ENCODE results near the gene MORN1.

DNA sequence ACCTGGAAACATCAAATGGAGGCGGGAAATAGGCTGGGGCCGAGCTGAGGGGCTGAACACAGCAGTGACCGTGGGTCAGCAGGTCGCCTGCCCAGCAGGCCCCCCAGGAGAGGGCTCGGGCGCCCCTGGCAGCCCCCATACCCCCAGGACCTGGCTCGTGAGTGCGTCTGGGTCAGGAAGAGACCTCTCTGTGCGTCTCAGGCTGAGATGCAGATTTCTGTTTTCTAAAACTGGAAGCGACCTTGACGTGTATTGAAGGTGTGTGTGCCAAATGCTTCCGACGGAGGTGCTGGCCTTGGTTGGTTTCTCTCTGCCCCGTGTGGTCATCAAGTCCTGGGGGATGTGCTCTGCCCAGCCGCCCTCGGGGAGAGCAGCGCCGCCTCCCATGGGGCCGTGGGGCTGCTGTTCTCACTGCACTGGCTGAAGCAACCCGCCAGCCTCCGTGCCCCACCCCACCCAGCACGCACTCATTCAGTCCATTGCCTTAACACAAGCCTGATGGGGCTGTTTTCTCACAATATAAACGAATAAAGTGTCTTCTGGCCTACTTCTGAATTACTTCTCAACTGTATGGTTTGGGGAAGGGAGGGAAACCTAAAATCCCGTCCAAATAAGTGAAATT is 13.6 kb upstream of the MORN1 start:
- TF ChIP-seq, protein P1, sequence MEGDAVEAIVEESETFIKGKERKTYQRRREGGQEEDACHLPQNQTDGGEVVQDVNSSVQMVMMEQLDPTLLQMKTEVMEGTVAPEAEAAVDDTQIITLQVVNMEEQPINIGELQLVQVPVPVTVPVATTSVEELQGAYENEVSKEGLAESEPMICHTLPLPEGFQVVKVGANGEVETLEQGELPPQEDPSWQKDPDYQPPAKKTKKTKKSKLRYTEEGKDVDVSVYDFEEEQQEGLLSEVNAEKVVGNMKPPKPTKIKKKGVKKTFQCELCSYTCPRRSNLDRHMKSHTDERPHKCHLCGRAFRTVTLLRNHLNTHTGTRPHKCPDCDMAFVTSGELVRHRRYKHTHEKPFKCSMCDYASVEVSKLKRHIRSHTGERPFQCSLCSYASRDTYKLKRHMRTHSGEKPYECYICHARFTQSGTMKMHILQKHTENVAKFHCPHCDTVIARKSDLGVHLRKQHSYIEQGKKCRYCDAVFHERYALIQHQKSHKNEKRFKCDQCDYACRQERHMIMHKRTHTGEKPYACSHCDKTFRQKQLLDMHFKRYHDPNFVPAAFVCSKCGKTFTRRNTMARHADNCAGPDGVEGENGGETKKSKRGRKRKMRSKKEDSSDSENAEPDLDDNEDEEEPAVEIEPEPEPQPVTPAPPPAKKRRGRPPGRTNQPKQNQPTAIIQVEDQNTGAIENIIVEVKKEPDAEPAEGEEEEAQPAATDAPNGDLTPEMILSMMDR (IDR thresholded peaks at IDR 0.05; ENCODE audit: insufficient read depth, low read length) = no peak
- TF ChIP-seq POLR2AphosphoS5 (IDR thresholded peaks at IDR 0.05; ENCODE audit: low read depth) (no peak), GABPA (IDR thresholded peaks at IDR 0.05; ENCODE audit: low read depth) (no peak)
- TF ChIP-seq, protein P2, sequence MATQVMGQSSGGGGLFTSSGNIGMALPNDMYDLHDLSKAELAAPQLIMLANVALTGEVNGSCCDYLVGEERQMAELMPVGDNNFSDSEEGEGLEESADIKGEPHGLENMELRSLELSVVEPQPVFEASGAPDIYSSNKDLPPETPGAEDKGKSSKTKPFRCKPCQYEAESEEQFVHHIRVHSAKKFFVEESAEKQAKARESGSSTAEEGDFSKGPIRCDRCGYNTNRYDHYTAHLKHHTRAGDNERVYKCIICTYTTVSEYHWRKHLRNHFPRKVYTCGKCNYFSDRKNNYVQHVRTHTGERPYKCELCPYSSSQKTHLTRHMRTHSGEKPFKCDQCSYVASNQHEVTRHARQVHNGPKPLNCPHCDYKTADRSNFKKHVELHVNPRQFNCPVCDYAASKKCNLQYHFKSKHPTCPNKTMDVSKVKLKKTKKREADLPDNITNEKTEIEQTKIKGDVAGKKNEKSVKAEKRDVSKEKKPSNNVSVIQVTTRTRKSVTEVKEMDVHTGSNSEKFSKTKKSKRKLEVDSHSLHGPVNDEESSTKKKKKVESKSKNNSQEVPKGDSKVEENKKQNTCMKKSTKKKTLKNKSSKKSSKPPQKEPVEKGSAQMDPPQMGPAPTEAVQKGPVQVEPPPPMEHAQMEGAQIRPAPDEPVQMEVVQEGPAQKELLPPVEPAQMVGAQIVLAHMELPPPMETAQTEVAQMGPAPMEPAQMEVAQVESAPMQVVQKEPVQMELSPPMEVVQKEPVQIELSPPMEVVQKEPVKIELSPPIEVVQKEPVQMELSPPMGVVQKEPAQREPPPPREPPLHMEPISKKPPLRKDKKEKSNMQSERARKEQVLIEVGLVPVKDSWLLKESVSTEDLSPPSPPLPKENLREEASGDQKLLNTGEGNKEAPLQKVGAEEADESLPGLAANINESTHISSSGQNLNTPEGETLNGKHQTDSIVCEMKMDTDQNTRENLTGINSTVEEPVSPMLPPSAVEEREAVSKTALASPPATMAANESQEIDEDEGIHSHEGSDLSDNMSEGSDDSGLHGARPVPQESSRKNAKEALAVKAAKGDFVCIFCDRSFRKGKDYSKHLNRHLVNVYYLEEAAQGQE (IDR thresholded peaks at IDR 0.05; ENCODE audit: insufficient replicate concordance, low read depth) = no peak

All from HL-60 (cell line).